ENCODE results near the gene GRK3.

The GRK3 gene

DNA sequence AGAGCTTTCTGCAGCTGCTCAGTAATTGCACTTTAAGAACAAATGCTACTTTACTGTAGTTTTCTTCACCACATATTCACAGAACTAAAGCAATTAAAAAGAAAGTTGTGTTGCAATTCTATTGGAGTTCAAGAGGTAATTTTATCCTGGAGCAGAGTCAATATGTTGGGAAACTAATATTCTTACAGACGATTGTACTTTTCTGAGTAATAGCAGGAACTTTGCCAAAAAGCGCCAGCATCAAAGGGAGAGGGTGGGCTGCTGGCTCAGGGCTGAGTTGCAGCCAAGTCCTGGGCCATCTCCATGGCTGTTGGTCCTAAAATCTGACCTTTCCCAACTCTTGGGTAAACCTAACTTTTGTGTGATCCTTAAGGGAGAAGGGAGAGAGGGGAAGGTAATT lies 104.0 kb downstream of the GRK3 start:
- H3K4me3 Mint-ChIP-seq: no peak overlapping the region
- H3K27ac Mint-ChIP-seq (ENCODE audit: low read depth): no peak overlapping the region
- no peaks in the 10 kb centered on the region for H3K4me1 Mint-ChIP-seq
- no peaks in the 10 kb centered on the region for H3K27me3 Mint-ChIP-seq
- ATAC-seq (replicated peaks; ENCODE audit: extremely low read depth, poor library complexity, severe bottlenecking): no peak
- no peaks in the 10 kb centered on the region for H3K36me3 Mint-ChIP-seq (ENCODE audit: insufficient read depth)
- no peak for DNase-seq (ENCODE audit: low spot score in 2 of 2)
- H3K9me3 Mint-ChIP-seq: no peaks in the 10 kb centered on the region

DNA sequence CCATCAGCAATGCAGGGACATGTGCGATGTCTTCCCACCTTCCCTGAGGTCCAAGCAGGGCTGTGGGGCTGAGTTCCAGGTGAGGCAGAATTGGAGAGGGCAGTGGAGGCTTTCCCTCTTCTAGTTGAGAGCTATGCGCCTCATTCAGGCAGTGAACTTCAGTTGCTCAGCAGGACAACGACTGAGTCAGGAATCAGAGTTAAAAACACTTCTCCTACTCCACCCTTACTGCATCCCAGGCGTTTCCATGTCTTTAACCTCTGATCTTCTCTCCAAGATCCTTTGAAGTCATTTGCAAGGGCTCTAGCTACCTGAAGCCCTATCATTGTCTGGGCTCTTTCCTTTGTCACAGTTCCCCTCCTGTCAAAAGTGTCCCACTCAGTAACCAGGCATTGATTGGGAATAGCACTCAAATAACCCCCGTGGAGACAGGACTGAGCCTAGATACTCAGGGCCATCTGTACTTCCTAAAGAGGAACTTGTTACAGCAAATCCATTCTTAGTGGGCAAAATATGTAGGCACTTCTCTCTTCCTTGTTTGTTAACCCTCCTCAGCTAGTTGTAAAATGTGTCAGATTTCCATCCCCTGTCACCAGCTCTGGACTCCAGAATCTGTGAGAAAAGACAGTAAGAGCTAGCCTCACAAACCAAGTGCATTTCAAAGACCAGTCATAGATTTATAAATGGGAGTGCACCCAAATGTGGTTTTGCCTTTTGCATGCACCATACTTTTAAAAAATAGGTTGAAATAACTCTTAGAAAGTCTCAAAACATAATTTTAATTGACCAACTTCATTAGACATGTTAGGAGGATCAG lies 105.0 kb downstream of the GRK3 start:
- Mint-ChIP-seq H3K4me1 (no peaks in the 10 kb centered on the region), H3K27ac (ENCODE audit: low read depth) (no peak overlapping the region), H3K36me3 (ENCODE audit: insufficient read depth) (no peaks in the 10 kb centered on the region), H3K4me3 (no peak overlapping the region), H3K27me3 (no peaks in the 10 kb centered on the region), H3K9me3 (no peaks in the 10 kb centered on the region)
- no peak for DNase-seq (ENCODE audit: low spot score in 2 of 2)
- no peak for ATAC-seq (replicated peaks; ENCODE audit: extremely low read depth, poor library complexity, severe bottlenecking)

DNA sequence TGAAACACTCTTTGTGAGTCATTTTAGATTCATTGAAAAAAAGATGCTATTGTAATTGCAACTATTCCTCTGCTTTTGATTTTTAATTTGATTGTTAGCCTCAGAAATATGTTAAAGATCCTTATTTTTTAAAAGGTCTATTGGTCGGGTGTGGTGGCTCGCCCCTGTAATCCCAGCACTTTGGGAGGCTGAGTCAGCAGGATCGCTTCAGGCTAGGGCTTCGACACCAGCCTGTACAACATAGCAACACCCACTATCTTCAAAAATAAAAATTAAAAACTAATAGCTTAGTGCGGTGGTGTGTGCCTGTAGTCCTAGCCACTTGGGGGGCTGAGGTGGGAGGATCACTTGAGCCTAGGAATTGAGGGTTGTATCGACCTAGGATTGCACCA lies 105.6 kb downstream of the GRK3 start:
- no peaks in the 10 kb centered on the region for H3K4me1 Mint-ChIP-seq
- ATAC-seq (replicated peaks; ENCODE audit: extremely low read depth, poor library complexity, severe bottlenecking) (no peak), DNase-seq (ENCODE audit: low spot score in 2 of 2) (no peak)
- no peak overlapping the region for H3K27ac Mint-ChIP-seq (ENCODE audit: low read depth)
- H3K27me3 Mint-ChIP-seq: no peaks in the 10 kb centered on the region
- no peaks in the 10 kb centered on the region for H3K9me3 Mint-ChIP-seq
- H3K4me3 Mint-ChIP-seq: no peak overlapping the region
- no peaks in the 10 kb centered on the region for H3K36me3 Mint-ChIP-seq (ENCODE audit: insufficient read depth)

DNA sequence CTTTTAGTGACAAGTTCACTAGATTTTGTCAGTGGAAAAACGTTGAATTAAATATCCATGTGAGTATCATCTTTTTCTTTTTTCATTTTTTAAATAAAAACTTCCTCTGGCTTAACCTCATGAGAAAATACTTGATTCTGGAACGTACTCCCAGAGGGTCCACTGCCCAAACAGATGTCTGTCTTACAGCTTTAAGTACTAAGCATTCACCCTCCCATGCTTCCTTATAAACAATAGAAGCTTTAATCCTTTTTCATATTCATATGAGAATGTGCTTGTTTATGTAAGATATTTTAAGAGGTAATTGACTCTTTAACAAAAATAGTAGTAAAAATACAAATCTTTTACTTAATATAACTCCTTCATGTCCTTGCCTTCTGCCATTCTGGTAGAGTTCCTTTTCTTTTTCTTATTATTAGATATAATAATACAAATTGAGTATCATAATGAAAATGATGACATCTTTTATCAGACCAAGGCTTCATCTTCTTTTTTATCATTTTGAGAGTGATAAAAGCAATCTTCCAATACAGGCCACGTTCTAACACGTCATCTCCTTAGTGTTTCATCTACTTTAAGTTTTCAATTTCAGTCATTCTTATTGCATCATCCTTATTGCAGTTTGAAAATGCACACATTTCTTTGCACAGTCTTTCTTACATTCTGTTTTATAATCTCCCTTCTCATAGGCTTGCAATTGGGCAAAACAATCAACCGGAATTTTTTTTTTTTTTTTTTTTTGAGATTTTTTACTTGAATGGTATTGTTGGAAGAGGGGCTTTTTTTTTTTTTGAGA lies 108.0 kb downstream of the GRK3 start:
- H3K4me3 Mint-ChIP-seq: no peak overlapping the region
- H3K27ac Mint-ChIP-seq (ENCODE audit: low read depth): no peak overlapping the region
- no peak for ATAC-seq (replicated peaks; ENCODE audit: extremely low read depth, poor library complexity, severe bottlenecking)
- H3K36me3 Mint-ChIP-seq (ENCODE audit: insufficient read depth): no peaks in the 10 kb centered on the region
- H3K9me3 Mint-ChIP-seq: no peaks in the 10 kb centered on the region
- DNase-seq (ENCODE audit: low spot score in 2 of 2): no peak
- H3K27me3 Mint-ChIP-seq: no peaks in the 10 kb centered on the region
- H3K4me1 Mint-ChIP-seq: no peaks in the 10 kb centered on the region

DNA sequence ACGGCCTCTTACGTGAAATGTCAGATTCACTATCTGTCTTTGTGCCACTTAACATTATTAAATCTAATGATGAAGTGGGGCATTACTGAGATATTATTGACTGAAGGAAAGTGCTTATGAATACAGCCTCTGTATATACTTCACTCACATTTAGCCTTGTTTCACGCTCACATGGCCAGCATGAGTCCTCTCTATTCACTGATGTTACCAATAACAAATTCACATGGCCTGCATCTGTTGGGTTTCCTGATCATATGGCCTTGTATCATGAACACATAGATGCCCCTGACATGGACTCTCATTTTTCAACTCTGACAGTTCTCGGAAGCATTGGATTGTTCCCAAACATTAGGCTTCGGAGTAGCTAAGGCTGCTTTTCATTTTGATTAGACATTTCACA lies 109.2 kb downstream of the GRK3 start:
- Mint-ChIP-seq H3K9me3 (no peaks in the 10 kb centered on the region), H3K27ac (ENCODE audit: low read depth) (no peak overlapping the region), H3K36me3 (ENCODE audit: insufficient read depth) (no peaks in the 10 kb centered on the region), H3K4me1 (no peaks in the 10 kb centered on the region), H3K4me3 (no peak overlapping the region), H3K27me3 (no peaks in the 10 kb centered on the region)
- DNase-seq (ENCODE audit: low spot score in 2 of 2): no peak
- no peak for ATAC-seq (replicated peaks; ENCODE audit: extremely low read depth, poor library complexity, severe bottlenecking)

DNA sequence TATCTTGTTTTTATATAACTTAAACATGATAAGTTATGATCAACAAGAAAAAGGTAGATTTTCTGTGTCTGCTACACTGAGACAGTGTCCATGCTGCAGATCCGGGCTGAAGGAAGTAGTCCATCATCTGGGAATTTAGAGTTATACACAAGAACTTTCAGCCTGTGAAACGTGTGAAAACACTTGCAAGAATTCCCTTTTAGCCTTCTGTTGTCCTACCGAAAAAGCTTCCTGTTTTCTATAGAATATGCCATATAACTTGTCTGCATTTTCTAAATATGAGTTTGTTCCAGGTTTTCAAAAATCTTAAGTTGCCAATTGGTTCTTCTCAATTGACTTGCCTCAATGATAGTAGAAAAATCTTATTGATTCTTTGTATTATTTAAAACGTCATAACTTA lies 113.2 kb downstream of the GRK3 start:
- Mint-ChIP-seq H3K4me3 (no peak overlapping the region), H3K4me1 (no peaks in the 10 kb centered on the region), H3K36me3 (ENCODE audit: insufficient read depth) (no peaks in the 10 kb centered on the region), H3K27me3 (no peaks in the 10 kb centered on the region), H3K9me3 (no peaks in the 10 kb centered on the region), H3K27ac (ENCODE audit: low read depth) (no peak overlapping the region)
- ATAC-seq (replicated peaks; ENCODE audit: extremely low read depth, poor library complexity, severe bottlenecking) (no peak), DNase-seq (ENCODE audit: low spot score in 2 of 2) (no peak)

DNA sequence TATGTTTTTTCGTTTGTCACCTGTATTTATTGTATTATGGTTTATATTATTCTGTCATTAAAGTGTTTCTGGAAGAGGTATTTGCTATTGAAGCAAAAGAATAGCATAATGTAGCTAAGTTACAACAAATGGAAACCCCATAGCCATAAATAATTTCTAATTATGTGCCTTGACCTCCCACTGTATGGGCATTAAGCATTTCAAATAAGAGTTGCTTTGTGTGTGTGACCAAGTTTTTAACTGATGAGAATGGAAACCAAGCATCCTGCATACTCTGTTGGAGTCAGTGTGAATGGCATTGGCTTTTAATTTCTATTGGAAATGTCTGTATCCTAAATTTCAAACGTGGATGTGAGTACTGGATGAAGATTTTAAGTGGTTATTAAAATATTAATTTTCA lies 115.6 kb downstream of the GRK3 start:
- DNase-seq (ENCODE audit: low spot score in 2 of 2) (no peak), ATAC-seq (replicated peaks; ENCODE audit: extremely low read depth, poor library complexity, severe bottlenecking) (no peak)
- H3K27ac Mint-ChIP-seq (ENCODE audit: low read depth): no peak overlapping the region
- H3K36me3 Mint-ChIP-seq (ENCODE audit: insufficient read depth): no peaks in the 10 kb centered on the region
- no peaks in the 10 kb centered on the region for H3K27me3 Mint-ChIP-seq
- H3K4me1 Mint-ChIP-seq: no peaks in the 10 kb centered on the region
- H3K9me3 Mint-ChIP-seq: no peaks in the 10 kb centered on the region
- H3K4me3 Mint-ChIP-seq: no peak overlapping the region

DNA sequence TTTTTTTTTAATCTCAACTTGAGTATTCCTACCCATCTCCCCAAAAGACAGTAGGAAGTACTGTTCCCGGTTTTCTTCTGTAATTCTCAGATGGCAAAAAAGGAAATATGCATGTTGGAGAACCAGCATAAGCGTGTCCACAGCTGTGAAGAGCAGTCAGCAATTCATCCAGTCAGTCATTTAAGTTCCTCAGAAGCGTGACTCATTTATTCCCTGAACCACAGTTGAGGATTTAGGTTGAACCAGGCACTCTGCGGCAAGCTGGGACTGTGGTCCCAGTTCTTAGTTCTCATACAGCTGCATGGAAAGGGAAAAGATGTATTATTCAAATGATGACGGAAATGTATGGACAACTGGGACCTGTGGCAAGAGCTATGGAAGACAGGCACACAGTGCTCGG lies 116.5 kb downstream of the GRK3 start:
- H3K36me3 Mint-ChIP-seq (ENCODE audit: insufficient read depth): no peaks in the 10 kb centered on the region
- H3K4me3 Mint-ChIP-seq: no peak overlapping the region
- no peaks in the 10 kb centered on the region for H3K9me3 Mint-ChIP-seq
- no peaks in the 10 kb centered on the region for H3K27me3 Mint-ChIP-seq
- no peaks in the 10 kb centered on the region for H3K4me1 Mint-ChIP-seq
- DNase-seq (ENCODE audit: low spot score in 2 of 2) (no peak), ATAC-seq (replicated peaks; ENCODE audit: extremely low read depth, poor library complexity, severe bottlenecking) (no peak)
- H3K27ac Mint-ChIP-seq (ENCODE audit: low read depth): no peak overlapping the region

DNA sequence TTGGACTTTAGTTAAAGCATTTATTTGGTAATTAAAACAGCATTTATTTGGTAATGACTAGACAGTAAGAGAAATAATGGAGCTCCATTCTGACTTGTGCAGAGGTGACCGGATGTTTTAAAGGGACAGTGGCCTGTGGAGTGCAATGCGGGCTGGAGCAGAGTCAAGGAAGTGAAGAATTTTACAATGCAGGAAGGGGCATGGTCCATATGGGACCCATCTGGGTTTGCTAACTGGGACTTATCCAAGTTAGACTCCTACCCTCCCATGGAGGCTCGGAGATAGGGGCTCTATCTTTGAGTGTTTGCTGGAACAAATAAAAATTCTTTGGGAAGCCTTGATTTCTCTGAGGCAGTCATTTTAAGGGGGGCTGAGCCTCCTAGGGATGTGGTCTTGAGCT lies 117.6 kb downstream of the GRK3 start:
- Mint-ChIP-seq H3K9me3 (no peaks in the 10 kb centered on the region), H3K27me3 (no peaks in the 10 kb centered on the region), H3K27ac (ENCODE audit: low read depth) (no peak overlapping the region), H3K4me3 (no peak overlapping the region), H3K4me1 (no peaks in the 10 kb centered on the region), H3K36me3 (ENCODE audit: insufficient read depth) (peaks cover 1% of the 10 kb centered on the region)
- no peak for ATAC-seq (replicated peaks; ENCODE audit: extremely low read depth, poor library complexity, severe bottlenecking)
- DNase-seq (ENCODE audit: low spot score in 2 of 2): no peak

DNA sequence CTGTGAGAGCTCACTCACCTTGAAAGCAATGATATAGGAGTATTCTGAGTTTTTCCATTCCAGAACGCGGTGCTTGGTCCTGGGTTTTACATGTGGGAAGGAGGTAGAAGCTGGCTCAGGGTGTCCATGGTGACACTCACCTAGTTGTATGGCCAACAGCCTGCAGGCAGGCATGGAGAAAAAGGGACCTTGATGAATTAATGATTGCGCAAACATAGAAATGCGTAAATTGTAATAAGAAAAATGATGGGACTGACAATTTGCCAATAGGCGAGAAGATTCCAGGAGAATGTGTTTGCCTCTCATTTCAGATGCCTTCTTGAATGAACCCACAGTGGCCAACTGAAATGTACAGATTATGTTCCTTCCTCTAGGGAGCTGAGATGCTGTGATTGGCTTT lies 124.2 kb downstream of the GRK3 start:
- Mint-ChIP-seq H3K9me3 (no peaks in the 10 kb centered on the region), H3K27me3 (no peaks in the 10 kb centered on the region), H3K4me1 (no peaks in the 10 kb centered on the region), H3K4me3 (no peak overlapping the region), H3K27ac (ENCODE audit: low read depth) (no peak overlapping the region), H3K36me3 (ENCODE audit: insufficient read depth) (peaks cover 1% of the 10 kb centered on the region)
- DNase-seq (ENCODE audit: low spot score in 2 of 2) (no peak), ATAC-seq (replicated peaks; ENCODE audit: extremely low read depth, poor library complexity, severe bottlenecking) (no peak)

DNA sequence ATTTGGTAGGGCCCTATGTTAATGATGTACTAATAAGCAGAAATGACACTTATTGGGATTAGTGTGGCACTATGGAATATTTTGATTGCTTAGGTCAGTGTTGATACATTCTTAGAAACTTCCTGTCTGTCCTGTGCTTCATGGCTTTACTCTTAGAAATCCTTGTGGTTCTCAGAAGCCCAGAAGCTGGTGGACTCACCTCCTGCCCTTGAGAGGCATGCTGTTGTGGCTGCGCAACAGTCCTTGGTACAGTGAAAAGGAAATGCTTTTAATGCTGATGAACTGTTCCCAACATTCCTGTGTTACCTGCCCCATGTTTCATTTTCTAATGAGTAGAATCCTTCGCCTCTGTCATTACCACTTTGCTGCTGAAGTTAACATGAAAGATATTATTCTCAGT lies 125.2 kb downstream of the GRK3 start:
- Mint-ChIP-seq H3K4me3 (no peak overlapping the region), H3K36me3 (ENCODE audit: insufficient read depth) (peaks cover 1% of the 10 kb centered on the region), H3K27ac (ENCODE audit: low read depth) (no peak overlapping the region), H3K9me3 (no peaks in the 10 kb centered on the region), H3K4me1 (no peaks in the 10 kb centered on the region), H3K27me3 (no peaks in the 10 kb centered on the region)
- ATAC-seq (replicated peaks; ENCODE audit: extremely low read depth, poor library complexity, severe bottlenecking) (no peak), DNase-seq (ENCODE audit: low spot score in 2 of 2) (no peak)

DNA sequence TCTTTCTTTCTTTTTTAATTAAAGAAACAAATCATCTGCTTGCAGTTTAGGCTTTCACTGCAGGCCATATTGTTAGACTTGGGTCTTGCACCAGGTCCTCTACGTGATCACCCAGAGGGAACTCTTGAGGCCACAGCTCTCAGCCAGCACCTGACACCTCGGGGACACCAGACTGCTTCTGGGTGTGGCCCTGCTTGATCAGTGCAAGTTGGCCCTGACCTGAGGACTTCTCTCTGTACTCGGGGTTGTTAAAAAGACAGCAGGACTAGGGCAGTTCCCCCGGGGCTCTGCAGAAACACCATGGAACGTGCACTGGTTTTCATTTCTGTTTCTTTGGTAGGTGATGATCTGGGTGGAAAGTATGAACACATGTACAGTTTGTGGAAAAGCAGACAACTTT lies 126.3 kb downstream of the GRK3 start:
- Mint-ChIP-seq H3K27ac (ENCODE audit: low read depth) (no peak overlapping the region), H3K9me3 (no peaks in the 10 kb centered on the region), H3K4me3 (no peak overlapping the region), H3K36me3 (ENCODE audit: insufficient read depth) (peaks cover 1% of the 10 kb centered on the region), H3K4me1 (no peaks in the 10 kb centered on the region), H3K27me3 (no peaks in the 10 kb centered on the region)
- DNase-seq (ENCODE audit: low spot score in 2 of 2) (no peak), ATAC-seq (replicated peaks; ENCODE audit: extremely low read depth, poor library complexity, severe bottlenecking) (no peak)

Data from central memory CD8-positive, alpha-beta T cell (primary cell).